DMS79 treated with DMSO at 0.1 percent for 48 hours (cell line): Measurements from ENCODE around the gene DACT2.
A peak's percentile ranks its signal among the peaks of the same experiment; 100 is the strongest.
"Not testable (repeated sequence)": the region's sequence is repeated elsewhere in the genome, so short reads cannot be mapped to it uniquely, and the experiment has no call there.

ENCODE experiments used
- DNase-seq: peaks from one replicate; lab custom pipeline; 2025; lab: John Stamatoyannopoulos, UW

Gene DACT2

DNA sequence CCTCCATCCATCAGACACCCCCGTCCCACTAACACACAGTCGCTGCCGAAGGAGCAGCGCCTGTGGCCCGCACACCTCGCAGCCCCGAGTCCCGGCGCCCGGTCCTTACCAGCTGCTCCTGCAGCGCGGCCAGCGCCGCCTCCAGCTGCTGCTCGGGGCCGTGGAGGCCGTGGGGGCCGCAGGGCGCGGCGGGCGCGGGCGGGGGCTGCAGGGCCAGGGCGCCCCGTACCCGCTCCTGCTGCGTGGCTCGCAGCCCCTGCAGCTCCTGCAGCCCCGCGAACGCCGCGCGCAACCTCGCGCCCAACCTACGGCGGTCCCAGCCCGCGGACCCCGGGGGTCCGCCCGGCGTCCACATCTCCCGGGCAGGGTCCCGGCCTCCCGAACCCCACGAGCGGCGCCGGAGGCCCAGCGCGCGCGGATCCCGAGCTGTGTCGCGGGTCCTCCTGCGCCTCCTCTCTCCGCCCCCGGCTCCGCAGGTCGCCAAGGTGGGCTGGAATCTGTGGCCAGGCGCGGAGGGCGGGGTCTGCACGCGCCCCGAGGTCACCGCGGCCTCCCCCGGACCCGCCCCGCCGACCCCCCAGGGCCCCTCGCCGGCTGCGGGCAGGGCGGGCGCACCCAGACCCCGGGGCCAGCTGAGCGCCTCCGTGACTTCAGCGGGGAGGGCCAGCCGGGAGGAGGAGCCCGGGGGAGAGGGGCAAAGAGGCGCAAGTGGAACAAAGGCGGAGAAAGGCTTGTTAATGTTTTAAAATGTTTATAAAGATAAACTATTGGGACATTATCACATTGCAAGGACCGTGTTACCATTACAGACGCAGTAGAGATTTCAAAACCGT lies at the start of gene DACT2:
Gene DACT2, minus strand, starts transcription at position 499 of the 833 bp plus-strand sequence. Its CDS starts 144 bp downstream, at position 355.
- no peak for DNase-seq

DNA sequence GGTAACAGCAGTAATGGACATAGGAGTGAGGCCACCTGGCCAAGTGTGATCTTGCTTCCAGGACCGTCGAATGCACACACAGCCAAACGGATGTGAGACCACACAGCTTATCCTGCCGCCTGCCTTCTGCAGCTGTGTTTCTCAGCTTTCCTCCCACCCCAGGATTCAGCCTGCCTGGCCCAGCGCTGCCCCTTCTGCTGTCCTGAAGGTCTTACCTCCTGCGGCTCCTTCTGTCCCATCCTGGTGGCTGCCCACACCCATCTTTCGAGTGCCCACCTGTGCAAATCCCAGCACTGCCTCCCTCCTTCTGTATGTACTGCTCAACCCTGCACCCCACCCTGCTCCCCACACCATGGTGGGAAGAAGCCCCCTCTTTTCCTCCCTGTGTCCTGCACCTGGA lies 49.4 kb upstream of the DACT2 start:
- no peak for DNase-seq

DNA sequence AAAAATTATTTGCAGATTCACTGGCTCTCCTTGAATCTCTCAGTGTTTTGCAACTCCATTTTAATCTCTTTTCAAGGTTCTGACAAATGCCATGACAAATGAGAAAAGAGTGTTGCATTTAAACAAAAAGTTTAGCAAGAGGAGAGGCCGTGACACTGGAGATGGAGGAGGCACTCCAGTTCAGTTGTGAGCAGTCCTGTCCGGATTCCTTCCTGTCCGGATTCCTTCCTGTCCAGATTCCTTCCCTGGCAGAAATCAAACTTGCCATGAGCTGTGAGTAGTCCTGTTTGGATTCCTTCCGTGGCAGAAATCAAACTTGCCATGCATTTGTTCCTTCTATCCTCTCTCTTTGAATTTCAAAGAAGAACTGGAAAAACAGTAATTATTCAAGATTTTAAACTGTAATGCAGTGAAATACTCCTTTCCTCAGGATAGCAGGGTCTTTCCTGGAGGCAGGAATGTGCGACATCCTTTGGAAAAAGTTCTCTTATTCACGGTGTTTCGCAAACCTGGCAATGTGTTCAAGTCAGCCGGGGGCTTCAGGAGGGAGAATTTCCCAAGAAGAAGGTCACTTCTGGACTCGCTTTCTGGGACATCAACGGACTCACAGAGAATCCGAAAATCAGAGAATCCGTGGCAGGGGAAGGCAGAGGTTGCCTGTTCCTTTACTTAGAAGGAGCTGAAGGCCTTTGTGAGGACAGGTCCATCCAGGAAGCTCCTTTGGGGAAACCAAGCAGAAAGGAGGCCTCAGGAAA lies 48.7 kb upstream of the DACT2 start:
- DNase-seq: no peak

DNA sequence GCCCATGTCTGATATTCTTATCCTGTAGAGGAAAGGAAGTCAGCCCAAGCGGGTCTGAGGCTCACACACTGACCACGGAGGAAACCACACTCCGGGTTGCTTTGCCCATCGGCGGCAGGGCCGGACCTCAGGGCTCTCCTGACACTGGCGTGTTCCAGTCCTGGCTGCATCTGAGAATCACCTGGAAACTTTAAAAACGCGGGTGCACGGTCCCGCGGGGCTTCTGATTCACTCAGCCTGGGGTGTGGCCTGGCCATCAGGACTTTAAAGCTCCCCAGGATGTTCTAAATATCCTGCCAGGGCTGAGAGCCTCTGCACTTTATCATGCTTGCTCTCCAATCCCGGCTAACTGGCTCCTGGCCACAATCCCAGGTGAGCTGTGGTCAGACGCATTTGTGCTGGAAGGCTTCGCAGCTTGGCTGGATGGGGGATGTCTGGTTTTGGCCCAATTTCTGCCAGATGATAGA lies 47.7 kb upstream of the DACT2 start:
- peak; percentile 8 for DNase-seq

DNA sequence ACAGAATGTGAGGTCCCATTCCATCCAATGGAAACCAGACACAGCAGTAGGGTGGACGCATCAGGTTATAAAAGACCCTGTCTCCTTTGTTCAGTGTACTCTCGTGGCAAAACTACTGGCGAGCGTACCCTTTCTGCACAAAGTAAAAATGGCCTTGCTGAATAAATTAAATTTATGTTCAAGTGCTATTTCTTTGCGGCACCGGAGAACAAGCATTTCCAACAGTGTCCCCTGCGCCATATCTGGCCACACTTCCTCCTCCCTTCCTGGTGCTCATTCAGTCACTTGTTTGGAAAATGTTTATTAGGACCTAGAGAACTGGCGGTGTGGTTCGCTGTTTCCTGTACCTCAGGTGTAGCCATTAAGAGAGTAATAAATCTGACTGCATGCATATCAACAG lies 46.9 kb upstream of the DACT2 start:
- no peak for DNase-seq

DNA sequence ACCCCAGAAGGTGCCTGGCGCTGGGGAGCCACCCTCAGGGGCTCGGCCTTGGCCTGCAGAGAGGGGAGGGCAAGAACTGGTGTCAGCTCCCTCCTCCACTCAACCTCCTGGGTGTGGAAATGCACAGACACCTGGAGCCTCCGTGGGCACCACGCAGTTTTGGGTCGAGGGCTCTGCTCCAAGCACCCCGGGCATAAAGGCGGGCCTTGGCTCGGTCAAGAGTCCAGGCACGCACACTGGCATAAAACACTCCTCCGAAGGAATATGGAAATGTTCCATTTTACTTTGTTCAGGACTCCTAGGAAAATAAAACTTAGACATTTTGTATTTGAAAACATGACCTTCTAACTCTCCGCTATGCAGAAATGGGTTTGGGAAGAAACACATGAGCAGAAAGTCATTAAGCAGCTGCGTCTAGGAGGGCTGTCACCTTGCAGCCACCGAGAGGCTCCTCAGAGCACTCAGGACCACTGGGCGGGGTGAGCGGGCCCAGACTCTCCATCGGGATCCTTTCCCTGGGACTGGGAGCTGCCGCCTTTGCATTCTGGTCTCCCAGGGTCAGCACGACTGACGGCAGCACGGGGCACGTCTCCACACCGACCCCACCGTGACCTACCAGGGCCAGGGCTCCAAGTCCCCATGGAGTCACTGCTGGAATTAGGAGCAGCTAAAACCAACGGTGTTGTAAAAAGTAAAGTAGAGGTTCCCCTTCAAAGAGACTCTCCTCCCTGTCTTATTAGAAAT lies 46.0 kb upstream of the DACT2 start:
- no peak for DNase-seq

GRCh38 chr6:168364793-168365421 lies 45.3 kb upstream of the DACT2 start:
- DNase-seq: no peak

- DNase-seq: no peak
Observed at GRCh38 chr6:168363811-168364792, 44.5 kb upstream of the DACT2 start.

DNA sequence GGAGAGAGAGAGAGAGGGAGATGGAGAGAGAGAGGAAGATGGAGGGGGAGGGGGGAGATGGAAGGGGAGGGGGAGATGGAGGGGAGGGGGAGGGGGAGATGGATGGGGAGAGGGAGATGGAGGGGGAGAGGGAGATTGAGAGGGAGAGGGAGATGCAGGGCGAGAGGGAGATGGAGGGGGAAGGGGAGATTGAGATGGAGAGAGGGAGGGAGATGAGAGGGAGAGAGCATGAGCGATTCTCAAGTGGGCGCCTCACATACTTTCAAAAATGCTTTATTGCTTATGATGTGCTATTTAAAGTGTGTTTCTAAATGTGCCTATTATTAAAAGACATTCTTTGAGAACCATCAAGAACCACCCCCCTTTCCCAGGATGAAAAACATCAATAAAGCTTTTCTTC lies 43.7 kb upstream of the DACT2 start:
- no peak for DNase-seq

DNA sequence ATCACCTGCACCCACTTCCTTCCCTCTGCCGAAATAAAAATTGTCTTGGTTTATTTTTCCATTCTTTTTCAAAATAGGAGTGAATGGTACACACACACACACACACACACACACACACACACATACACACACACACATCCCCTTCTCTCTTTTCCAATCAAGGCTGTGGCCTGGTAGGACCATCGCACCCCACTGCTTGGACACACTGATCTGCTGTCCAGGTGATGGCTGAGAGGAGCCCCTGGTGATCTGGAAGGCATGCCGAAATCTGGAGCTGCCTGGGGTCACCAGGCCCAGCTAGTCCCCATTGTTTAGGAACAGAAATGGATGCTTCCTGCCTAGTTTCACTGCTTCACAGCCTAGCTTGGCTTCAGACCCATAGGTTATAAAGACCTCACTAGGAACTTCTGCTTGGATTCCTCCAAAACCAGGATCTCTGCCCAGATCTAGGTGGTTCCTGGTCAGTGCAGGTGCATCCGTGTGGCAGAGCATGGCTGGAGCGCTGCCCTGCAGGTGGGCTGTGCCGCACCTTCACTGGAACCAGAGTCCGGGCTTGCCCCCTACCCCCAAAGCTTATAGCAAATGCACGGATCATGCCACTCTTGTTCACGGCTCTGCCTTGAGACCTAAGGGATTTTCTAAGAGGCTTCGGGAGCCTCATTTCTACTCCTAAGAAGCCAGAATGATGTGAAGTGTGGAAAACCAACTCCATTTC lies 42.9 kb upstream of the DACT2 start:
- DNase-seq: no peak

- DNase-seq: no peak
Observed at GRCh38 chr6:168361766-168362165, 42.2 kb upstream of the DACT2 start.

GRCh38 chr6:168359794-168360193 lies 40.2 kb upstream of the DACT2 start:
- no peak for DNase-seq

DNA sequence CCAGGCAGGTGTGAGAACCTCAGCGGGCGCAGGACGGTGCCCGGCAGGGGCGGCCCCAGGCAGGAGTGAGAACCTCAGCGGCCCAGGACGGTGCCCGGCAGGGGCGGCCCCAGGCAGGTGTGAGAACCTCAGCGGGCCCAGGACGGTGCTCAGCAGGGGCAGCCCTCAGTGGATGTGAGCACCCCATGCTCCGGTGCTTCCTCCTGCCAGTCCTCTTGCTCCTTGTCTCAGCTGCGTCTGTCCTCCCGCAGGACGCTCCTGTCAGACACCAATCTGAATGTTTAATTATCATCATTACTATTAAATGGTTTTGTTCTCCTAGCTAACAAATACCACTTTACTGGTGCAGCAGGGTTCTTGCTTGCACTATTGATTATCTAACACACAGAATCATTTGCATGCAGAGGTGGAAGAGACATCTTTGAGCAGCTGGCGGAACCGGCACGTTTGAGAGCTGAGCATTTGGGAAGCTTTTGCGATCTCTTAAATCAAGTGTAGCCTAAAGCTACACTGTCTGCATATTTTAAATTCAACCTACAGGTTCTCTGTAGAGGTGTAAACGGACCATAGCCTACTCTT lies 39.4 kb upstream of the DACT2 start:
- no peak for DNase-seq

DNA sequence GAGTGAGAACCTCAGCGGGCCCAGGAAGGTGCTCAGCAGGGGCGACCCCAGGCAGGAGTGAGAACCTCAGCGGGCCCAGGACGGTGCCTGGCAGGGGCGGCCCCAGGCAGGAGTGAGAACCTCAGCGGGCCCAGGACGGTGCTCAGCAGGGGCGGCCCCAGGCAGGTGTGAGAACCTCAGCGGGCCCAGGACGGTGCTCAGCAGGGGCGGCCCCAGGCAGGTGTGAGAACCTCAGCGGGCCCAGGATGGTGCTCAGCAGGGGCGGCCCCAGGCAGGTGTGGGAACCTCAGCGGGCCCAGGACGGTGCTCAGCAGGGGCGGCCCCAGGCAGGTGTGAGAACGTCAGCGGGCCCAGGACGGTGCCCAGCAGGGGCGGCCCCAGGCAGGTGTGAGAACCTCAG lies 37.3 kb upstream of the DACT2 start:
- not testable (repeated sequence) for DNase-seq

- DNase-seq: peak; percentile 10
Observed at GRCh38 chr6:168355716-168356522, 36.3 kb upstream of the DACT2 start.

DNA sequence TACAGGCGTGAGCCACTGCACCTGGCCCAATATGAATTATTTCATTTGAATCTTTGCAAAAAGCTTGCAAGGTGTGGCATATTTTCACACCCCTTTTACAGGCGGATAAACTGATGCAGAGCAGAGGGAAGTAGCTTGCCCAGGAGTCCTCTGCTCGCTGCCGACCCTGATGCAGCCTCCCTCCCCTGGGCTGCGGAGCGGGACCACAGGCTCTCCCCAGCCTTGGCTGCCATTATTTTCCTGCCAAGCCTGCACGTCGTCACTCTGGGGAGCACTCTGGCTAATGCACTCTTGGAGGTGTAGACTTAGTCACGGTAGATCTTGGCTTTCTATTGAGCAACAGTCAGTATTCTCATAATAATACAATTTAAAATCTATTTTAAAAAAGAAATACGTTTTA lies 34.8 kb upstream of the DACT2 start:
- DNase-seq: no peak

GRCh38 chr6:168353041-168353440 lies 33.5 kb upstream of the DACT2 start:
- no peak for DNase-seq

DNA sequence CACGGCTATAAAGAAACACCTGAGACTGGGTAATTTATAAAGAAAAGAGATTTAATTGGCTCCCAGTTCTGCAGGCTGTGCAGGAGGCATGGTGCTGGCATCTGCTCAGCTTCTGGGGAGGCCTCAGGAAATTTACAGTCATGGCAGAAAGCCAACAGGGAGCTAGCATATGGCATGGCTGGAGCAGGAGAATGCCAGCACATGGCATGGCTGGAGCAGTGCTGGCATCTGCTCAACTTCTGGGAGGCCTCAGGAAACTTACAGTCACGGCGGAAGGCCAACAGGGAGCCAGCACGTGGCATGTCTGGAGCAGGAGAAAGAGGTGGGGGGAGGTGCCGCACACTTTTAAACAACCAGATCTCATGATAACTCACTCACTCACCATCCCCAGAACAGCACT lies 32.5 kb upstream of the DACT2 start:
- no peak for DNase-seq

DNA sequence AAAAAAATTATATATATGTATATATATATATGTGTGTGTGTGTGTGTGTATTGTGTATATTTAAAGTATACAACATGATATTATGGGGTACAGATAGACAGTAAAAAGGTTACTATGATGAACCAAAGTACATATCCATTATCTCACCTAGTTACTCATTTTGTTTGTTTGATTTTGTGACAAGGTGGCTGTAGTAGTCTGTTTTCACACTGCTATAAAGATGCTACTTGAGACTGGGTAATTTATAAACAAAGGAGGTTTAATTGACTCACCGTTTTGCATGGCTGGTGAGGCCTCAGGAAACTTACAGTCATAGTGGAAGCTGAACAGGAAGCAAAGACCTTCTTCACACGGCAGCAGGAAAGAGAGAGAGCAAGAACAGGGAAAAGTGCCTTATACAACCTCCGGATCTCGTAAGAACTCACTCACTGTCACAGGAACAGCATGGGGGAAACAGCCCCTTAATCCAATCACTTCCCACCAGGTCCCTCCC lies 30.2 kb upstream of the DACT2 start:
- DNase-seq: no peak
